8988T (cell line): ENCODE measurements around the gene NUFIP2.
A peak's percentile ranks its signal among the peaks of the same experiment; 100 is the strongest.
"Not testable (repeated sequence)": the region's sequence is repeated elsewhere in the genome, so short reads cannot be mapped to it uniquely, and the experiment has no call there.

Source experiments
- DNase-seq: peaks from one replicate; pipeline ENCODE4 v3.0.0; 2011

NUFIP2 gene

GRCh38 chr17:29238133-29238850 is 55.7 kb downstream of the NUFIP2 start:
- no peak for DNase-seq

- no peak for DNase-seq
Observed at GRCh38 chr17:29237476-29238132, 56.3 kb downstream of the NUFIP2 start.

GRCh38 chr17:29235904-29236303 is 58.0 kb downstream of the NUFIP2 start:
- DNase-seq: no peak

GRCh38 chr17:29234972-29235371 is 59.0 kb downstream of the NUFIP2 start:
- not testable (repeated sequence) for DNase-seq

- no peak for DNase-seq
Observed at GRCh38 chr17:29233301-29233700, 60.6 kb downstream of the NUFIP2 start.

GRCh38 chr17:29225396-29225795 is 68.6 kb downstream of the NUFIP2 start:
- DNase-seq: no peak

GRCh38 chr17:29221338-29221737 is 72.6 kb downstream of the NUFIP2 start:
- DNase-seq: not testable (repeated sequence)

- peak; percentile 84 for DNase-seq
Observed at GRCh38 chr17:29219378-29220047, 74.4 kb downstream of the NUFIP2 start.

- no peak for DNase-seq
Observed at GRCh38 chr17:29216856-29217255, 77.1 kb downstream of the NUFIP2 start.

- DNase-seq: no peak
Observed at GRCh38 chr17:29216181-29216580, 77.8 kb downstream of the NUFIP2 start.

- no peak for DNase-seq
Observed at GRCh38 chr17:29215717-29216116, 78.2 kb downstream of the NUFIP2 start.

GRCh38 chr17:29215174-29215573 is 78.8 kb downstream of the NUFIP2 start:
- no peak for DNase-seq

GRCh38 chr17:29214215-29215146 is 79.5 kb downstream of the NUFIP2 start:
- DNase-seq: no peak

- no peak for DNase-seq
Observed at GRCh38 chr17:29212681-29213121, 81.2 kb downstream of the NUFIP2 start.

GRCh38 chr17:29212094-29212631 is 81.8 kb downstream of the NUFIP2 start:
- DNase-seq: no peak

GRCh38 chr17:29210879-29211278 is 83.1 kb downstream of the NUFIP2 start:
- DNase-seq: no peak

- no peak for DNase-seq
Observed at GRCh38 chr17:29209073-29209472, 84.9 kb downstream of the NUFIP2 start.

GRCh38 chr17:29207975-29208374 is 86.0 kb downstream of the NUFIP2 start:
- DNase-seq: no peak
